Stimulated activated CD4-positive, alpha-beta T cell treated with anti-CD3 and anti-CD28 coated beads, Interleukin-4, amount 100 ng/mL, for 48 hours (primary cell): ENCODE results near the gene ENAM.
"Not testable (repeated sequence)": the region's sequence is repeated elsewhere in the genome, so short reads cannot be mapped to it uniquely, and the experiment has no call there.

ENCODE experiments used
- DNase-seq, 2 donors: peaks; one replicate each; pipeline ENCODE4 v3.0.0-alpha.2; 2020; ENCODE audit warnings: low read depth in 2 of 2

Gene ENAM

GRCh38 chr4:70624226-70624793, 4.2 kb upstream of the ENAM start:
- no peak for DNase-seq

DNA sequence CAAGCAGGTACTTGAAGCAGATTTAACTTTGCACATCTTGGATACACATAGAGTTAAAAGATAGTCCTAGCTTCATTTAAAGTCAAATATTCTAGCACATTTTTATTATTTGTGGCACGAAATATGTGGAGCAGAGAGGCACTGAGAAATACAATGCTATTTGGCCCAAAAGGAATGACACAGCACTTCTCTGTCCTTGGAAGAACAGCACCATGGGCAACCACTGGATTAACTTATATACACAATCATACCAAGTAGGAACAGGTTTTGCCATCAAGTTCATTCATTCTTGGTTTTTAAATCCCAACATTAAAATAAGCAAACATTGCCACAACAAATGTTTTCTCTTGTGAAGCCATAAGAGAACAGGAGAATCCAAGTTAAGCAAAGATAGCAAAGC, 924 bp upstream of the ENAM start:
- no peak for DNase-seq

DNA sequence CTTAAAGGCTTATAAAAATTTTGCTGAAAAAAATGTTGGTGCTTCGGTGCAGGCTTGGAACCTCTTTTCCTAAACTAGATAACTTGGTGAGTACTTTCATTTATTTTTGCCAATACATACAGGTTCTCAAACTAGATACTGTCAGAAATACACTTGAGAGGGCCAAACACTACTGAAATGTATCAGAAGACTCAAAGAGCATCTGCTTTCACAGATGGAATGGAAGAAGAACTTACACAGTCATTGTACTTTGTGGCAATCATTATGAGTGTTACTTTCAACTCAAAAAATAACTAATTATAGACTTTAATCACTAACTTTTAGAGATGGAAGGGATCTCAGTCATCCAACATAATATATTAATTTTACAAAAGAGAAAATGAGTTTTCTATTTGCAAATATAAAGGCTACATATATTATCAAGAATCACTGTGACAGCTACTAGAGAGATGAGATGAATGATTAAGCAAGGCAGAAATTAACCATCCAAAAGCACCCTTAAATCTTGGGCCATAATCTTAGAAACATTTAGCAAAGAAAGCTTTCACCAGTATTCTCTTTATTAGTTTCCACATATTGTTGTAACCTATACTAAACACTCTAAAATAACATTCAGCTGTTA, 1.0 kb downstream of the ENAM start:
- no peak for DNase-seq

DNA sequence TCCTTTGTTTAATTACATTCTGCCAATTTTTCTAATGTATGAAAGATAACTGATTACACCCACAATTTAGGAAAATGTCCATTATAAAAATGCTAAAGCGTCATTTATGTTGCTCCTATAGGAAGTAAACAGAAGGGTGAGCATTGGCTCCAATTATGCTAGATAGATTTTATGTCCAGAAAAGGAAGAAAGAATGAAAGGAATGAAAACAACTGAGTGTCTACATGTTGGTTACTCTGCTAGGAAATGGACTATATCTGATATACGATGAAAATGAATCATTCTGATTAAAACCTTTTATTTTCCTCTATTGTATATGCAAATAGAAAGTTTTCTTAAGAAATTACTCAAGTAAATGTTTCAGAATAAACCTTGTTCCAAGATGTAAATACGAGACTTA, 1.6 kb downstream of the ENAM start:
- no peak for DNase-seq

- DNase-seq, result no peak
These were observed 3.5 kb downstream of the ENAM start for GRCh38 chr4:70632028-70632427.

DNA sequence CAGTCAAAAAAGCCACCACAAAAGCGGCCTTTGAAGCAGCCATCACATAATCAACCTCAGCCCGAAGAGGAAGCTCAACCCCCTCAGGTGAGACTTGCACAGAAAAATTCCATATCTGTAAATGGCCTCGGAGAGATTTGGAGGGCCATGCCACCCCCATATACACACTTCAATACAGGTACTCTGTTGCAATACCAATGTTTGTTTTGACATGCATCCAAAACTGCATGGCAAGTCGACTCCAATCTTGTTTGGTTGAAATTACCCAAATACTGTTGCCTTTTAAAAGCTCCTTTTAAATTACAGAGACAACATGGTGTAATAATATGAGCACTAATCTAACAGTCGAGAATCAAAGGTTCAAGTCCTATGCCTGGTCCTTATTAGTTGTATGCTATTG, 5.9 kb downstream of the ENAM start:
- DNase-seq, result no peak

DNA sequence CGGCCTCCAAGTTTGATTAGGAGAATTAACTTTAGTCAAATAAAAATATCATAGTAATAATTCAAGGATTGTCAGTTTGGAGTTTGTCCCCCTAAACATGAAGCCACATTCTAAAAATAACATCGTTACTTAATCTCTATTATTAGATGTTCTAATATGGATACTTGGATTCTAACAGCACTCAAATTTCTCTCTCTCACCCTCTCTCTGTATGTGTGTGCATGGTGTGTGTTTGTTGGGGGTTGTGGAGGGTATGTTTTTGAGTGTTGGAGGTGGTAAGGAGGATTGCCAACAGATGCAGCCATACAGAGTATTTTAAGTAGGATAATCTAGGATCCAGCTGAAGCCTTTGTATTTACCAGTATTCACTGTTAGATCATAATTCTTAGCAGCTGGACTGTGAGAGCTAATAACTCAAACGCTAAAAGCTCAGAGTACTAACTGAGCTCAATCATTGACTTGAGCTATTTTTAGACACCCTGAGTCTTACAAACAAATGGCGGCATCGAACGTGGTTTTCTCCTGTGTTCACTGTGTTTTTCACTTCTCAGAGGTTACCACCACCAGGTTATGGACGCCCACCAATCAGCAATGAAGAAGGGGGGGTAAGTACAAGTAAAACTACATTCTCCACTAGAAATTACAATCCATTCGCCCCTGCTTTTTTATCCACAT, 8.8 kb downstream of the ENAM start:
- no peak for DNase-seq

DNA sequence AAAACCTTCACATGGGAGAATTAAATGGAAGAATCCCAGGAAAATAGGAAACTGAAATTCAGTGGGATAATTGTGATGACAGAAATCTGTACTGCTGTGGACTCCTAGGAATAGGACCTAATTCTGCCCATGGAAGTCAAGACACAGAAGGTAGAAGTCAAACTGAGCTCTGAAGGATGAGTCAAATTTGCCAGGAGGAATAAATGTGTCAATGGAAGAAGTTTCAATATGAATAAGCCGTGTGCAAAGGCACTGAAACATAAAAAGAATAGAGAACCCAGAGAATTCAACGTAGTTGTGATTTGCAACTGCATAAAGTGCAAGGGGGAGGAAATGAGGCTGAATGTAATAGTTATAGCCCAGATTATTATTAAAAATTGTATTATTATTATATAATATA, 11.6 kb downstream of the ENAM start:
- DNase-seq, result no peak

- DNase-seq, result not testable (repeated sequence)
These were observed 22.2 kb downstream of the ENAM start for GRCh38 chr4:70650741-70651140.

- DNase-seq, result no peak
These were observed 23.4 kb downstream of the ENAM start for GRCh38 chr4:70651864-70652506.

DNA sequence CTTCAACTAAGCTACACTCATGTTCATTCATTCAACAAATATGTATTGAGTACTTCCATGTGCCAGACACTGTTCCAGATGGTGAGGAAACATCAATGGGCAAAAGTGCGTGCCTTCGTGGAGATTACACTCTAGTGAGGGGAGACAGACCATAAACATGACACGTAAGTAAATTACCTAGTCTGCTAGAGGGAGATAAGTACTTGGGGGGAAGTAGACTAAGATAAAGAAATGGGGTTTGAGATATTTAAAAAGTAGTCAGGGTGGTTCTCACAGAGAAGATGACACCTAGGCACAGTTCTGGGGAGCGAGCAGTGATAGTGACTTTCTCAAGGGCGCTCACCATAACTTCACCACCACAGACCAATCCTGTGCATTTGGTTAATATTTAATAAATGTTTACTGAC, 26.1 kb downstream of the ENAM start:
- DNase-seq, result no peak

DNA sequence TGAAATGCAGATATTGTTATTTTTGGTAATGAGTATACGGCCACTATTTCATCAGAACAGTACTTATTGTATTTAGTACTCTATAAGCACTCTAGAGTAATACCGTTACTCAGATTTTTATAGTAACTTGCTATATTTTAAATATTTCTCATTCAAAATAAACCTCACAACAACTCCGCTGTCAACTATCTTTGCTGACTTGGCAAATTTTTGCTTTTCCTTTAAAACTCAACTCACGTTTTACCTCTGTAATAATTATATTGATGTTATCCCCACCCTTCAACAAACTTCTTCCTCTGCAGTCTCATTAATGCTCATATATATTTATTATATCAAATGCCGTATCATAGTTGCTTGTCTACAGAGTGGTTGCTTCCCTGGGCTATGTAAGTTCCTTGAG, 28.8 kb downstream of the ENAM start:
- DNase-seq, result no peak

- DNase-seq, result no peak
These were observed 29.9 kb downstream of the ENAM start for GRCh38 chr4:70658418-70658817.

GRCh38 chr4:70660106-70660505, 31.6 kb downstream of the ENAM start:
- DNase-seq, result no peak

GRCh38 chr4:70661309-70661922, 32.9 kb downstream of the ENAM start:
- DNase-seq, result peak in 1 of 2 donors; percentile 11

- DNase-seq, result no peak
These were observed 37.8 kb downstream of the ENAM start, which contains the start of gene JCHAIN for GRCh38 chr4:70666369-70666768. TSS of gene JCHAIN (minus strand) at chr4:70666508. CDS start at chr4:70666490, 18 bp downstream.

- DNase-seq, result no peak
These were observed 39.4 kb downstream of the ENAM start for GRCh38 chr4:70667740-70668535.

DNA sequence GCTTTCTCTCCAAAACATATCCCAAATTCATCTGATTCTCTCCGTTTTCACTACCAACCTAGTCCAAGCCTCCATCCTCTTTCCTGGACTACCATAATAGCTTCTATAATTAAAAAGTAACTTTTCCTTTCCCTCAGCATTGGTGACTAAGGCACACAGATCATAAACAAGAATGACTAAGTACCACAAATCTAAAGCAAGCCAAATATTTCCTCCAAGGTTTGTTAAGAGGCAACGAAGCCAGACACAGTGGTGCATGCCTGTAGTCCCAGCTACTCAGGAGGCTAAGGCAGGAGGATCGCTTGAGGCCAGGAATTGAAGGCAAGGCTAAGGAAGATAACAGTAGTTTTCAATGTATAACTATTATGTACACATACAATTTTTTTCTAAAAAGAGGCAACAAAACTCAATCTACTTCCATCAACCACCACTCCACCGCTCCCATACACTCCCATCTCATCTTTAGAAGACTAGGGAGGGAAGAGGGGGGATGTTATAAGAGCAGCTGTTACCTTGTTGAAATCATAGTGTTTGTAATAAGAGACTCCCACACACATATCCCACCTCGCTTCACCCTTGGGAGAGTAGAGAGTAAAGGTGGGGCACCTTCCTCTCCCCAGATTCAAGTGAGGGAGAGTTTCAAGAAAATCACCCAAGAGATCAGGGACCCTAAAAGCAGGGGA, 41.9 kb downstream of the ENAM start:
- DNase-seq, result no peak

DNA sequence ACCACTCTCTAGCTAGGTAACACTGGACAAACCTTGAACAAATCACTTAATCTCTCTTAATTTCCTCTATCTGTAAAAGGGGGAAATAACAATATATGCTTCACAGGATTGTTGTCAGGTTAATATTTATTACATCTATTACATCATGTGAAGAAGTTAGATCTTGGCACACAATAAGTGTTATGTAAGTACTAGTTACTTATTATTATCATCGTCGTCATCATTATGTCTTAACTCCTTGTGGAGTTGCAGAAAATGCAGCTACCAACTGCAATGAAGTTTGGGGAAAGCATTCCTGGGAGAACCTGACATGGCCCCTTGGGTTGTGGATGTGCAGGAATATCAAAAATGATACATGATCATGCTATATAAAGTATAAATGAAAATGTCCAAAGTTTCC, 42.5 kb downstream of the ENAM start:
- no peak for DNase-seq

DNA sequence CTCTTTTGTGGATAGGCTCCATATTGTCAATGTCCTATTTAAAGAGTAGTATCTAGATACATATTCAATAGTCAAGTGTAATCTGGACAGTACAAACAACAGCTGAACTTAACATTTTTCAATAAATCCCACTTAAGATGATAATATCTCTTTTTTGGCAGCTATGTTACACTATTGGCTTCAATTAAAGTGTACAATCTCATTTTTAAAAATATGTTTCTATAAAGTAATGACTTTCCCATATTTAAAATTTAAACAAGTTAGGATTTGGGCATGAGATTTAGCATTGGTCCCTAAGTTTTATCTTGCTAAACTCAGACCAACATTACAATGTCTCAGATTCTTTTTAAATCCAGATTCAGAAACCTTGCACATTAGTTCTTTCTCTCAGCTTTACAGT, 45.6 kb downstream of the ENAM start:
- DNase-seq, result no peak

DNA sequence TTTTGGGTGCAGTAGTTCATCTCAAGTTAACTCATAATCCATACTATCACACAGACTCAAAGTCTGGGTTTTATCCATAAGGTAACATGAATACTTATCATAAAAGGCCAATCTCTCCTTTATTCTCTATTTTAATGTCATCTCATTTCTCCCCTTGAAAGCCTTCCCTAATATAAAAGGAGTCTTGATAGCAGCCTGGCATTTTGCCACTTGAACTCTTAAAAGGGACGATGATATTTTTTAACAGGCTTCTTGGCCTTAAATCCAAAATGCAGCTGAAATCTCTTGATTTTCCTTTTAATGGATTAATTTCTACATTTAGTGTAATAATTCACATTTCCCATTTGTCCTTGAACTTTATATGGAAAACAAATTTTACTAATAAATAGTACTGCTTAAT, 46.2 kb downstream of the ENAM start:
- no peak for DNase-seq
